Panc1 (cell line): Measurements from ENCODE around the gene SSPN. TPM values are rescaled to one million over a fixed set of nuclear protein-coding genes. Genes with fewer than 3 reads are reported as not detected.
A peak's percentile ranks its signal among the peaks of the same experiment; 100 is the strongest.

Source experiments
- ATAC-seq: fragments of 200-7000 bp; cut with Tn5 transposase; 2 replicates; pipeline ENCODE4 v1.9.1; 2020; ENCODE audit warnings: mild to moderate bottlenecking, moderate library complexity
- BruUV-seq: library from RNA; stranded (reverse); fragments of 400-500 nt; replicated peaks from 2 replicates; lab custom pipeline; 2021; lab: Mats Ljungman, UMichigan
- CTCF ChIA-PET: fragments of 300-600 bp; sonication (Branson Sonifier 250); formaldehyde crosslinking; loops from one replicate; lab custom pipeline; 2022; ENCODE audit warnings: antibody characterized with exemption; lab: Charles Lee
- POLR2A ChIA-PET: fragments of 300-600 bp; sonication (Branson Sonifier 250); formaldehyde crosslinking; loops from one replicate; lab custom pipeline; 2022; ENCODE audit warnings: antibody characterized with exemption; lab: Charles Lee
- DNase-seq: peaks from one replicate; pipeline ENCODE4 v3.0.0-alpha.2; 2010; ENCODE audit warnings: low read depth, low spot score
- H3K27ac ChIP-seq: 2 replicates; pipeline ENCODE4 v1.5.1; 2011; ENCODE audit warnings: mild to moderate bottlenecking, low read length, inconsistent platforms
- H3K27me3 ChIP-seq: fragments of 200-500 bp; sonication (Bioruptor generic); 2 replicates; pipeline ENCODE4 v1.6.0; 2014; ENCODE audit warnings: low read length, inconsistent platforms; ENCODE audit not compliant: control insufficient read depth, insufficient read depth
- H3K36me3 ChIP-seq: fragments of 200-500 bp; sonication (Bioruptor generic); 2 replicates; pipeline ENCODE4 v1.5.1; 2014; ENCODE audit warnings: inconsistent platforms, mild to moderate bottlenecking, low read length, moderate library complexity; ENCODE audit not compliant: control insufficient read depth, insufficient read depth
- H3K4me1 ChIP-seq: 2 replicates; pipeline ENCODE4 v1.5.1; 2011; ENCODE audit warnings: inconsistent platforms, mild to moderate bottlenecking, low read length, moderate library complexity; ENCODE audit not compliant: control insufficient read depth, insufficient read depth
- H3K4me3 ChIP-seq, 2 experiments: 2 replicates each; pipeline ENCODE4 v1.5.1; 2011 to 2012; ENCODE audit warnings: low read depth in 2 of 2, low read length in 2 of 2, mild to moderate bottlenecking in 2 of 2, inconsistent platforms in 1 of 2, moderate library complexity in 1 of 2
- H3K9me3 ChIP-seq: fragments of 200-500 bp; sonication (Bioruptor generic); 2 replicates; pipeline ENCODE4 v1.5.1; 2014; ENCODE audit warnings: low read depth, mild to moderate bottlenecking, inconsistent platforms, low read length, moderate library complexity; ENCODE audit not compliant: control insufficient read depth, insufficient read depth
- CTCF ChIP-seq: fragments of 450-650 bp; IDR thresholded peaks from 2 replicates; pipeline ENCODE4 v1.5.1; 2017; ENCODE audit warnings: mild to moderate bottlenecking
- POLR2AphosphoS5 ChIP-seq: IDR thresholded peaks from 2 replicates; pipeline ENCODE4 v1.6.1; 2012; ENCODE audit warnings: mild to moderate bottlenecking, low read depth, low read length, moderate library complexity
- REST ChIP-seq, 2 experiments: IDR thresholded peaks; 2 replicates each; pipeline ENCODE4 v1.6.1; 2011 to 2012; ENCODE audit warnings: low read depth in 2 of 2, control low read depth in 1 of 2, low read length in 1 of 2, mild to moderate bottlenecking in 1 of 2, moderate library complexity in 1 of 2; ENCODE audit not compliant: insufficient read depth in 1 of 2
- SIN3A ChIP-seq: IDR thresholded peaks from 2 replicates; pipeline ENCODE4 v1.6.1; 2012; ENCODE audit warnings: low read depth, mild to moderate bottlenecking, low read length, moderate library complexity, borderline replicate concordance; ENCODE audit not compliant: insufficient read depth
- TCF7L2 ChIP-seq: IDR thresholded peaks from 2 replicates; pipeline ENCODE4 v1.6.1; 2011; ENCODE audit warnings: mild to moderate bottlenecking, low read depth, low read length, inconsistent platforms
- in situ Hi-C: cut with HindIII; loops from 2 replicates; pipeline ENCODE4 v1.10.0; 2016; ENCODE audit warnings: low sequenced_read_pairs, low pct_unique_long_range_greater_than_20kb
- intact Hi-C: fragments of 100-400 bp; cut with micrococcal nuclease; formaldehyde crosslinking; loops from one replicate; pipeline ENCODE4 v1.10.0; 2022; ENCODE audit not compliant: unreplicated experiment
- total RNA-seq: library from RNA; stranded (reverse); gene quantifications from one replicate; pipeline ENCODE4 v1.2.1, GENCODE V29; 2021; ENCODE audit not compliant: unreplicated experiment

Gene SSPN
- total RNA-seq, 1 experiment from 2014 or later, result 23.4 TPM

- H3K27ac ChIP-seq, result peak overlapping the region; percentile 69
- in situ Hi-C loops (no loop called here), intact Hi-C loops (no loop called here)
- H3K9me3 ChIP-seq, result no peaks in the 10 kb centered on the region
- ChIA-PET CTCF (no interaction called here), POLR2A (interaction anchor here (0.5 to 0.7 kb wide), 2 partner anchors 64 to 493 kb away, joined by 3 to 4 read pairs; no protein-coding TSS in a partner anchor)
- no peak for DNase-seq
- no peak for ATAC-seq
- BruUV-seq, result no TSS peak
- peaks cover 5% of the 10 kb centered on the region; the same call in 1 of the 2 replicates for H3K4me1 ChIP-seq
- H3K27me3 ChIP-seq, result no peaks in the 10 kb centered on the region
- no peaks in the 10 kb centered on the region for H3K36me3 ChIP-seq
- H3K4me3 ChIP-seq, result no peak overlapping the region
- TF ChIP-seq POLR2AphosphoS5, result no peak
- no peak for TF ChIP-seq REST (IDR thresholded peaks at IDR 0.05; ENCODE audit: insufficient read depth in 1 of 2, low read depth in 2 of 2, low read length in 1 of 2)
- no peak for TF ChIP-seq SIN3A
- TF ChIP-seq TCF7L2, result no peak
- TF ChIP-seq CTCF, result no peak
Measured at GRCh38 chr12:26283046-26283445, 87.7 kb downstream of the SSPN start.

- intact Hi-C loops (no loop called here), in situ Hi-C loops (no loop called here)
- no TSS peak for BruUV-seq
- ATAC-seq (no peak), DNase-seq (no peak)
- Histone ChIP-seq H3K4me1 (peaks cover 5% of the 10 kb centered on the region; the same call in 1 of the 2 replicates), H3K4me3 (no peak overlapping the region), H3K27ac (peak overlapping the region; percentile 69; the same call in 1 of the 2 replicates), H3K36me3 (no peaks in the 10 kb centered on the region), H3K9me3 (no peaks in the 10 kb centered on the region), H3K27me3 (no peaks in the 10 kb centered on the region)
- ChIA-PET CTCF (no interaction called here), POLR2A (interaction anchor here (0.5 to 0.7 kb wide), 2 partner anchors 63 to 493 kb away, joined by 3 to 4 read pairs; no protein-coding TSS in a partner anchor)
- TF ChIP-seq REST (IDR thresholded peaks at IDR 0.05; ENCODE audit: insufficient read depth in 1 of 2, low read depth in 2 of 2, low read length in 1 of 2), result no peak
- no peak for TF ChIP-seq SIN3A
- no peak for TF ChIP-seq TCF7L2
- no peak for TF ChIP-seq POLR2AphosphoS5
- TF ChIP-seq CTCF, result no peak
Measured at GRCh38 chr12:26283617-26284016, 88.2 kb downstream of the SSPN start.
